ENCODE results near the gene MRPL14. TPM values are rescaled to one million over a fixed set of nuclear protein-coding genes. Genes with fewer than 3 reads are reported as not detected.

Gene MRPL14
- total RNA-seq, 1 experiment from 2014 or later: 103 TPM

GRCh38 chr6:44133003-44133931 lies 6.0 kb upstream of the MRPL14 start:
- intact Hi-C loops (cut with micrococcal nuclease; ENCODE audit: unreplicated experiment): loop anchor here (1.0 kb wide), 1 partner anchor 37 kb away; no protein-coding TSS in a partner anchor
- peak; percentile 77 for DNase-seq
- CTCF ChIA-PET: interaction anchor here (0.5 to 1.9 kb wide), 9 partner anchors 11 to 110 kb away, joined by 3 to 14 read pairs (median 4); partner anchors contain the start of gene SLC29A1
- peak overlapping the region; percentile 5 for H3K4me3 Mint-ChIP-seq (ENCODE audit: low read depth, unreplicated experiment)
- TF ChIP-seq CTCF (IDR thresholded peaks at IDR 0.05; ENCODE audit: unreplicated experiment): no peak
- no TSS peak for BruUV-seq (replicated peaks)
- H3K27me3 Mint-ChIP-seq (ENCODE audit: unreplicated experiment): no peaks in the 10 kb centered on the region
- H3K27ac Mint-ChIP-seq (ENCODE audit: unreplicated experiment): peak overlapping the region; percentile 27
- H3K36me3 Mint-ChIP-seq (ENCODE audit: insufficient read depth, unreplicated experiment): peaks cover 24% of the 10 kb centered on the region
- H3K9me3 Mint-ChIP-seq (ENCODE audit: low read depth, unreplicated experiment): no peaks in the 10 kb centered on the region
- H3K4me1 Mint-ChIP-seq (ENCODE audit: low read depth, unreplicated experiment): peaks cover 46% of the 10 kb centered on the region

GRCh38 chr6:44132476-44132875 lies 5.2 kb upstream of the MRPL14 start:
- TF ChIP-seq CTCF (IDR thresholded peaks at IDR 0.05; ENCODE audit: unreplicated experiment): no peak
- intact Hi-C loops (cut with micrococcal nuclease; ENCODE audit: unreplicated experiment): no loop called here
- Mint-ChIP-seq H3K36me3 (ENCODE audit: insufficient read depth, unreplicated experiment) (peaks cover 32% of the 10 kb centered on the region), H3K4me3 (ENCODE audit: low read depth, unreplicated experiment) (no peak overlapping the region), H3K27ac (ENCODE audit: unreplicated experiment) (no peak overlapping the region), H3K9me3 (ENCODE audit: low read depth, unreplicated experiment) (no peaks in the 10 kb centered on the region), H3K4me1 (ENCODE audit: low read depth, unreplicated experiment) (peaks cover 47% of the 10 kb centered on the region), H3K27me3 (ENCODE audit: unreplicated experiment) (no peaks in the 10 kb centered on the region)
- DNase-seq: no peak
- CTCF ChIA-PET: interaction anchor here (0.9 to 1.9 kb wide), 3 partner anchors 14 to 73 kb away, joined by 3 to 14 read pairs (median 8); no protein-coding TSS in a partner anchor
- no TSS peak for BruUV-seq (replicated peaks)

- intact Hi-C loops (cut with micrococcal nuclease; ENCODE audit: unreplicated experiment): no loop called here
- Mint-ChIP-seq H3K27ac (ENCODE audit: unreplicated experiment) (no peak overlapping the region), H3K27me3 (ENCODE audit: unreplicated experiment) (no peaks in the 10 kb centered on the region), H3K36me3 (ENCODE audit: insufficient read depth, unreplicated experiment) (peaks cover 38% of the 10 kb centered on the region), H3K4me1 (ENCODE audit: low read depth, unreplicated experiment) (peaks cover 47% of the 10 kb centered on the region), H3K4me3 (ENCODE audit: low read depth, unreplicated experiment) (no peak overlapping the region), H3K9me3 (ENCODE audit: low read depth, unreplicated experiment) (no peaks in the 10 kb centered on the region)
- CTCF ChIA-PET: interaction anchor here (0.9 to 1.1 kb wide), 2 partner anchors 32 to 73 kb away, joined by 3 to 8 read pairs; no protein-coding TSS in a partner anchor
- TF ChIP-seq CTCF (IDR thresholded peaks at IDR 0.05; ENCODE audit: unreplicated experiment): no peak
- BruUV-seq (replicated peaks): no TSS peak
- peak; percentile 35 for DNase-seq
Measured at GRCh38 chr6:44131892-44132291, 4.6 kb upstream of the MRPL14 start.

GRCh38 chr6:44129841-44130322 lies 2.6 kb upstream of the MRPL14 start:
- Mint-ChIP-seq H3K36me3 (ENCODE audit: insufficient read depth, unreplicated experiment) (peaks cover 53% of the 10 kb centered on the region), H3K4me1 (ENCODE audit: low read depth, unreplicated experiment) (peaks cover 60% of the 10 kb centered on the region), H3K27me3 (ENCODE audit: unreplicated experiment) (no peaks in the 10 kb centered on the region), H3K4me3 (ENCODE audit: low read depth, unreplicated experiment) (no peak overlapping the region), H3K27ac (ENCODE audit: unreplicated experiment) (no peak overlapping the region), H3K9me3 (ENCODE audit: low read depth, unreplicated experiment) (no peaks in the 10 kb centered on the region)
- no peak for TF ChIP-seq CTCF (IDR thresholded peaks at IDR 0.05; ENCODE audit: unreplicated experiment)
- no peak for DNase-seq
- CTCF ChIA-PET: interaction anchor here (0.6 to 1.0 kb wide), 2 partner anchors 30 to 192 kb away, joined by 3 to 7 read pairs; no protein-coding TSS in a partner anchor
- intact Hi-C loops (cut with micrococcal nuclease; ENCODE audit: unreplicated experiment): no loop called here
- no TSS peak for BruUV-seq (replicated peaks)

All from Calu3 (cell line).